NCI-H2107 treated with DMSO at 0.1 percent for 48 hours (cell line): Measurements from ENCODE around the gene NDE1.
A peak's percentile ranks its signal among the peaks of the same experiment; 100 is the strongest.
"Not testable (repeated sequence)": the region's sequence is repeated elsewhere in the genome, so short reads cannot be mapped to it uniquely, and the experiment has no call there.

Experiments used
- DNase-seq: peaks from one replicate; lab custom pipeline; 2025; ENCODE audit not compliant: unreplicated experiment; lab: John Stamatoyannopoulos, UW

The NDE1 gene, protein sequence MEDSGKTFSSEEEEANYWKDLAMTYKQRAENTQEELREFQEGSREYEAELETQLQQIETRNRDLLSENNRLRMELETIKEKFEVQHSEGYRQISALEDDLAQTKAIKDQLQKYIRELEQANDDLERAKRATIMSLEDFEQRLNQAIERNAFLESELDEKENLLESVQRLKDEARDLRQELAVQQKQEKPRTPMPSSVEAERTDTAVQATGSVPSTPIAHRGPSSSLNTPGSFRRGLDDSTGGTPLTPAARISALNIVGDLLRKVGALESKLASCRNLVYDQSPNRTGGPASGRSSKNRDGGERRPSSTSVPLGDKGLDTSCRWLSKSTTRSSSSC

DNA sequence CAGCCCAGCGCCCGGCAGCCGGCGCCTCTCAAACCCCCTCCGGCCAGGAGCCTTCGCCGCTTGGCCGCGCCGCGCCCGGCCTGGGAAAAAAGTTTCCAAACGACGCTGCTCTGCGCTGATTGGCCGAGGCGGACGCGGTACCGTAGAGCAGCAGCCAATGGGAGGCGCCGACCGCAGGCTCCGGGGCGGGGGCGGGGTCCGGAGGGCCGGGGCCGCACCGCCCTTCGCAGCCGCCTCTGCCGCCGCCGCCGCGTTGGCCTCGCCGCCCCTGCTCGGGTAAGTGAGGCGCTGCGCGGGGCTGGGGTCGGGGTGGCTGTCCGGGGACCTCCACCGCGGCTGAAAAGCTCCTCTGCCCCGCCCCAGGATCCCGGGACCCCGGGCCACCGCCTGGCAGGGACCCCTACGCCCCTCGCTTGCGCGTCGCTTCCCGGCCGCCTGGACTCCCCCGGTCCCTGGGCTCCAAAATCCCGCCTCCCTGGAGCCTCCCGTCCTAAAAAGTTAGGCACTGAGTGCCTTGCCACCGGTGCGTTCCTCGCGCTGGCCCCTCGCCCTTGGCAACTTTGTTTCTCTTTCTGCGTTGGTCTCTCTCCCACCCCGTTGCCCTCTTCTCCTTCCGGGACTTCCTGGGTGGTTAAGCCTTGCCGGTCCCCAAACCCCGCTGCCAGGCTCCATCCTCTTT lies at the start of gene NDE1:
TSS of gene NDE1 (plus strand) at position 227 of the 679 bp plus-strand sequence. CDS start 14,534 bp downstream, outside the sequence.
- peak; percentile 57 for DNase-seq

DNA sequence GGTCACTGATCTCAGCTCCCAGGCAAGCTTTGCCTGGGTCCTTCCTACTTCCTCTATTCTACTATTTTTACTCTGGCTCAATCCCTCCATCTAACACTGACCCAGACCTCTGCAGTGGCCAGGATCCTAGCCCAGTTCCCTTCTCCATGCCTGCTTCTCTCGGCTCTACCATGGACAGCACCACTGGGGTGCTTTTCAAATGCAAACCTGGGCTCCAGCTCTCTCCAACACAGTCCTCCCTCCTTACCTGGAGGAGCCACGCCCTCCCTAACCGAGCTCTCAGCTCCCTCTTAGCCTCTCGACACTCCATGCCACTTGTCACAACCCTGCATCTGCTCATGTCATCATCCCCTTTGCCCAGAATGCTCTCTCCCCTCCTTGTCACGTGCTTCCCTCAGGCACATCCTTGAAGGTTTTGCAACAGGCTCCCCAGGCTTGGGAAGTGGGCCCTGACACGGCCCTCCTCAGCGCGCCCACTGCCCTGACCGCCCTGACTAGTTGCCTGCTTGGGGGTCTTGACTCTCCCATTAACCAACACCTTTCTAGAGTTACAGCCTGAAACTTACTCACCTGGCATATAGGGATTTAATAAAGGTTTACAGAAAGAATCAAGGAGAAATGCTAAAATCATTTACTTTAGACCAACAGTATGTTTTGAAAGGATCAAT lies 48.7 kb upstream of the NDE1 start:
- no peak for DNase-seq

DNA sequence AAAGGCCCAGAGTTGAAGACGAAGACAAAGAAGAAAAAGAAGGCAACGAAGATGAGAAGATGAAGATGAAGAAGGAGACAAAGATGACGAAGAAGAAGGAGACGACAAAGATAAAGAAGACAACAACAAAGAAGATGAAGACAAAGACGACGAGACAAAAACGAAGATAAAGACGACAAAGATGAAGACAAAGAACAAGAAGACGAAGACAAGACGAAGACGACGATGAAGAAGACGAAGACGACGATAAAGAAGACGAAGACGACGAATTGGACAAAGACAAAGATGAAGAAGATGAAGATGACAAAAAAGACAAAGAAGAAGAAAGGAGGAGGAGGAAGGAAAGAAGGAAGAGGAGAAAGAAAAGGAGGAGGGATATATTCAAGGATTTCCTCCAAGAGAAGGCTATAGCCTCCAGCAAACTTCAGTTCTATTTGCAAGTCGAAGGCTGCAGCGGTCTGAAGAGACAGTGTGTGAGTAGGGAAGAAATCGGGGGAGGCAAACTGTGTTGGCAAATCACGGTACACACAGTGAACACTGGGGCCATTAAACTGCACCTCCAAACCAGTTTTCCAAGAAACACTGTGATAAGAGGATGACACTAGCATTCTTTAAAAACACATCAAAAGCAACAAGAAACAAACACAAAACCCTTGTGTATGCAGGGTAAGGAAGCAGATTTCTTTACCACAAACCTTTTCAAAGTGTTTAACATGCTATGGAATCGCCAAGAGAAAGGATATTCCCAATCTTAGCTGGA lies 47.6 kb upstream of the NDE1 start:
- no peak for DNase-seq

DNA sequence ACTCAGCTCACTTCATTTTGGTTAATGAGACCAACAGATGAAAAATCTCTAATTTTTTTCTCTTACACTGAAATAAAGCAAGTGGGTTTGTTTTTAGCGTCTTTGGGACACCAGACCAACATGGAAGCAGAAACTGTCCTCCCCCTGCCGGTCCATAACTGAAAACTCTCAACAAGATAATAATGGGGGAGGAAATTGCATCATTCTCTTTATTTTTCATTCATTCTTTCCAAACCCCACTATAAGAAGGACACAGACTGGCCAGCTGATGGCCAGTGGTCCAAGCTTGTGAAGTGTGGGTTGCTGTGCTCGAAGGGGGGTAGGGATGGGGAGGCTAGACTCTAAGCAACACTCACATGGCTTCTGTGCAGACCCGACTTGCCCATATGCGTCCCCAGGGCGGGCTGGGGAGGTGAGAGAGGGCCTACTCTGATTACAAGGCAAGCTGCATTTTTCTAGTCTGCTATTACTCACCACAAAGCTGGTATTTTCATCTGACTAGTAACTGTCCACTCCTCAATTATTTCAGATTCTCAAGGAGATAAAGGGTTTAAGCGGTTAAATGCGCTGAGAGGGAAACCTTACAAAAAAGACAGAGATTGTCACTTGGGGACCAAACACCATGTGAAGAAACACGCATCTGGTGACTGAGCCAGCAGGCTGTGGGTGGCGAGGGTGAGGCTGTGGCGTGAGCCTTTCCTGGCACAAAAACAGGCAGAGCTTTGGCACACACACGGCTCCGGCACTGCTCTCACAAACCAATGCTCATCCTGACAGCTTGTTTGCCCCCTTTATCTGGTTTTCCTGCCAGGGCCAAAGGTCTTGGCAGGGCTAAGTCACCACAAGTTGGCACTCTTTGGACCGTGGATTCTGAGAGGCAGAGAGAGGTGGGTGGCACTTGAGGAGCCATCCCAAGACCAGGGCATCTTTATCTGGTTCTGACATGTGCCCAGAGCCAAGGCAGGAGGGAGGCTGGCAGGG lies 45.3 kb upstream of the NDE1 start:
- DNase-seq = no peak

DNA sequence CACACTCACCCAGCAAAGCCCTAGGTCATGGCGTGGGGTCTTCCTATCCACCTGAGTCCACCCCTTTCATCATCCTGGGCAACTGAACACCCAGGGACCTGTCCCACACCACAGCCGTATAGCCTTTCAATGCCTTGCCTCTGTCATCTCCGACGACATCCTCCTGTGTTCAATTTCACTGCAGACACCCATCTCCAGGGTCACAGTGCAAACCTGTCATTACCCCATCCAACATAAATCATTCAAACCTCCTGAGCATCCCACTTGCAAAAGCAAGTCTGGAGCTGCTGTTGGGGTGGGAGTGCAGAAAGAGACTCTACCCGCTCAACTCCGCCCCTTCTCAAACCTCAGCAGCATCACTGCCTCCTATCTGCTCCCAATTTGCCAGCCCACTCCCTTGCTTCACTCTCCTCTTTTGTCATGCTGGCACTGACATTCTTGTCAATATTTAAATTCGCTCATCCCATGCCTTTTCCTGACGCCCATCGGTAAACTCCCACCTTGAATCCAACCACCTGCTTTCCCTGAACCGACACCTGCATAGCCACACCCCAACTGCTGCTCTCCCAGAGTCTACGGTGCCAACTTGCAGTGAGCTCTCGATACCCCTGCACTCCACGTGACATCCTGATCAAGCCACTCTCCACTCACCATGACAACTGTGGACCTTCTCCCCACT lies 44.1 kb upstream of the NDE1 start:
- DNase-seq = no peak

DNA sequence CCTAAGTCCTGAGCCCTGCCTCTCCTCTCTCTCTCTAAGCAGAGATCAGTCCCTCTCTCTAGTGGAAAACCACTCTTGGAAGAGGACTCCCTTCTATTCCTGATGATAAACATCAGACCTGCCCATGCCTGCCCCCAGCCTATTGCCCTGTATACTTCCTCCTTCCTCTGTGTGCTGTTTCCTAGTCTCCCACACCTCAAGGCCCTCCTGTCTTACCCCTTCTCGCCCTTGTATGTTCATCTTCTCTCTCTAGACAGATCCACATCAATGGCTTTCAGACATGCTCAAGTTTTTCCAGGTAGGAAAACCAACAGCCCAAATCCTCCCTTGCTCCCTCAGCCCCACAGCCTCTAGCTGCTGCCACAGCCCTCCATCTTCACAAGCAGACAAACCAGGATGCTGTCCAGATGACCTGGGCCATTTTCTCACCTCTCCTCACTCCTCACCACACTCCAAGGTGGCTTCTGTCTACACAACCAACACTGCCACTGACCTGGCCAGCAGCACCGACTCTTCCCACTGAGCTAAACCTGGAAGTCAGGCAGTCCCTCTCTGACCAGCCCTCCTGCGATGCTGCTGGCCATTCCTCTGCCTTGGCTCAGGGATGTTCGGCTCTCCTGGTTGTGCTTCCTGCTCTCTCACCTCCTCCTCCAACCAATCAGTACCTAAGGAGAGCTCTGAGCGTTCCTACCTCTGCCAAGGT lies 43.4 kb upstream of the NDE1 start:
- DNase-seq = no peak

DNA sequence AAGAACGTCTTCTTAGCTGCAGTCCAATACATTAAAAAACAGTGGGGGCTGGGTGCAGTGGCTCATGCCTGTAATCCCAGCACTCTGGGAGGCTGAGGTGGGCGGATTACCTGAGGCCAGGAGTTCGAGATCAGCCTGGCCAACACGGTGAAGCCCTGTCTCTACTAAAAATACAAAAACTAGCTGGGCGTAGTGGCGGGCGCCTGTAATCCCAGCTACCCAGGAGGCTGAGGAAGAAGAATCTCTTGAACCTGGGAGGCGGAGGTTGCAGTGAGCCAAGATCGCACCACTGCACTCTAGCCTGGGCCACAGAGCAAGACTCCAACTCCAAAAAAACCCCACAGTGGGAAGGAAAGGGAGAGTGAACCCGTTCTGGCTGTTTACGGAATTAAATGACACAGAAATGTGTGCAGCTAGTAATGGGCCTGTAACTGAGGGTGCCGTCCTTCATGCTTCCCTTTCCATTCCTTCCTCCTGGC lies 42.8 kb upstream of the NDE1 start:
- not testable (repeated sequence) for DNase-seq

DNA sequence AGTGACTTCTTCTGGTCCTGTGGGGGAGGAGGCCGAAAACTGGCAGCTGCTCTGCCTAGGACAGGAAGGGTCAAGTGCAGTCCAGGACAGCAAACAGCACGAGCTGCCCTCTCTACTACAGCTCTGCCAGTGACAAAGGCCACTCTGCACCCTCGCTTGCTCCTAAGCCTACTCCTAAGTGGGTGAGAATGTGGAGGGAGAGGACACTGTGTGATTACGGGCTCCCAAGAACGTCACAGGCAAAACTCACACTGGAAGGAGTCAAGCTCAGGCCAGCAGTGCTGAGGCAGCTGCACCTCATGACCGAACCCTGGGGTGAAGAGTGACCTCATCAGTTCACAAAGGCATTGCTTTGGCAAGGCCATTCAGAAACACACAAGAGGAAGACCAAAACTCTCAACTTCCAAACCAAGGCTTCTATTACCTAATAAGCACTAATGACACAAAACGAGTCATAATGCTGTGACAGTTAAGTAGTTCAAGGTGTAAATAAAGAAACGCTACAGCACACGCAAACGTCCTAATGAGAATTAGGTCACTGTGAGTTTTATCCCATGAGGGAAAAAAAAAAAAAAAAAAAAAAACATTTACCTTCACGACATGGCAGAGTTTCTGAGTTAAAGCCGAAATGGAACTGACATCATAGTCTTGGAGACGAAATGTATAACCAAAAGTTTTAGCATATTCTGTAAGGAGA lies 42.2 kb upstream of the NDE1 start:
- no peak for DNase-seq

DNA sequence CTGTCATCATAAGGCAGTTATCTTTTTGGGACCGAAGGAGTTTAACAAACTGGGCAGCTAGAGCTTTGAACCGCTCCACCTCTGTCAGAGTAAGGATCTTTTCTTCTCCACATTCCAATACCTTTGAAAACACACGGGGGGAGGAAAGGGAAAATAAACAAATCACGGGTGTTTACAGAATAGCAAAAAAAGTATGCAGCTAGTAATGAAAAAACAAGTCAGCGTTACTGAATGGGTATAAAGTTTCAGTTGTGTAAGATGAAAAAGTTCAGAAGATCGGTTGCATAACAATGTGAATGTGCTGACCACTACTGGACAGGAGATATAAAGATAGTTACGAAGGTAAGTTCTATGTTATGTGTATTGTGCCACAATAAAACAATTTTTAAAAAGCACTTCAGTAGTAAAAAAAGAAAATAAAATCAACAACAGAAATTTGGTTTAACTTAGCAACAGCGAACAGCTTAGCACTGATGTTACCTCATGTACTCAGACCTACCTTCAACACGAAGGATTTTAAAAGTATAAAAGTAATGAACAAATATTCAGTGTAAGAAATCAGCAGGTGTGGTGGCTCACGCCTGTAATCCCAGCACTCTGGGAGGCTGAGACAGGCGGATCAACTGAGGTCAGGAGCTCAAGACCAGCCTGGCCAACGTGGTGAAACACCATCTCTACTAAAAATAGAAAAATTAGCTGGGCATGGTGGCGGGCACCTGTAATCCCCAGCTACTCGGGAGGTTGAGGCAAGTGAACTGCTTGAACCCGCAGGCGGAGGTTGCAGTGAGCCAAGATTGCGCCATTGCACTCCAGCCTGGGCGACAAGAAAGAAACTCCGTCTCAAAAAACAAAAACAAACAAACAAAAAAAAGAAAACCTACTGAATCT lies 41.4 kb upstream of the NDE1 start:
- no peak for DNase-seq

DNA sequence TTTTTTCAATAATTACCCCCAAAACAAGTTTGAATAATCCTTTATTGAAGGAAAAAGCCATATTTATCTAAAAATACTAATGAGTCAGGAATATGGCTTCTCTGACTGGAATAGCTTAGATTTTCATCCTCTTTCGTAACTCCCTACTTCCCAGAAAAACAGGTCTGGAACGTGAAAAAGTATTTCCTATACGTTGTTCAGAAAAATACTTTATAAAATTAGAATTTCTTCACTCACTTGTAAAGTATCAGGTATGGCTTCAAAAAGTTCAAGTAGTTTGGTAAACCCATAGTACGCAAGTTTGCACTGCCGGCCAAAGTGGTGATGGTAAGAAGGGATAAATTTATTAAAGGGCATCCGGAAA lies 40.8 kb upstream of the NDE1 start:
- DNase-seq = no peak

DNA sequence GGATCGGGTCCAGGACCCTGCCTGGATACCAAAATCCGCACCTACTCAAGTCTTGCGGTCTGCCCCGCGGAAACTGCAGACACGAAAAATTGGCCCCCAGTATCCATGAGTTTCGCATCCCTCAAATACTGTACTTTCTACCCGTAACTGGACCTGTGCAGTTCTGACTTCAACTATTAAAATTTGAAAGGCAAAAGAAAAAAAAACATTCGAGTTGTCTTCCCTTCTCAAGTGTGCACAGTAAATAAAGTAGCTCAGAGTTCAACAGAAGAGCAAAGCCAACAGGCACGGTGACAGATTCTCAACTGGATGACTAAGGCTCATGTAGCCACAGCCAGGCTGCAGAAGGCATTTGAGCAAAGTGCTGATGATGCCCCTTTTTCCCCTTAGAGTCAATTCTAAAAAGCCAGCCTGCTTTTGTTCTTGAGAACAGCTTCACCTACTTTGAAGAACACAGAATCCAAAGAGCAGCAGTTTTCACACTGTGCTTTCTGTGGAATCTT lies 39.6 kb upstream of the NDE1 start:
- no peak for DNase-seq

DNA sequence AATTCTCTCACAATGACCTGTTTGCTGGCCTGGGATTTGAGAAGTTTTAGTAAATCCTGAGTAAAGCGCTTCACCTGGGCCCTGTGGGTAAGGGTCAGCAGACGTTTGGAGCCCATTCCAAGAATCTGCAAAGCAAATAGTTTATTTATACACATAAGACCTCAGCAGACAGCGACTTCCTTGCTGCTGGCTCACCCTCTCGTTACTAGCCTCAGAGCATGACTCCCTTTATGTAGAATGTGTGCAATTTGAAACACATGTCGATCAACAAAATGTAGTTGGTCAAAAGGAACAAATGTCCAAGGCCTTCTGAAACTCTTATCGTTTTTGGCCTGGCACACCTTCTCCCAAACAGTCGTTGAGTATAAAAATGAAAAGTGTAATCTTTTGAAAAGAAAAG lies 38.4 kb upstream of the NDE1 start:
- DNase-seq = no peak

DNA sequence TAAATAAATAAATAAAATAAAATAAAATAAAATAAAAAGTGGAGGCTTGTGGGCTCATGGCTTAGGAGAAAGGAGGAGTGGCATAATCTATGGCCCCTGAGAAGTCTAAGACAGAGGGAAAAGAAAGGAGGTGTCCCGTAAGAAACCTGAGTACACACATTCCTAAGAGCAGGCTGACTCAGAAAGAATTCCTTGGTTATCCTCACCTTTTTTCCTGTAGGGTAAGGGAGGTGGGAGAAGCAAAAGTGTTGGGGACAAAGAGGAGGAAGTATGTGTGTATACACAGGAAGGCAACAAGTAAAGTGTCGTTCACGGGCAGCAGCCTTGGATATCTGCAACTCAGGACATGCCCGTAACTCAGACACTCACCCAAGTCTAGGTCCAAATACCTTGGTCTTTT lies 36.4 kb upstream of the NDE1 start:
- DNase-seq = no peak

DNA sequence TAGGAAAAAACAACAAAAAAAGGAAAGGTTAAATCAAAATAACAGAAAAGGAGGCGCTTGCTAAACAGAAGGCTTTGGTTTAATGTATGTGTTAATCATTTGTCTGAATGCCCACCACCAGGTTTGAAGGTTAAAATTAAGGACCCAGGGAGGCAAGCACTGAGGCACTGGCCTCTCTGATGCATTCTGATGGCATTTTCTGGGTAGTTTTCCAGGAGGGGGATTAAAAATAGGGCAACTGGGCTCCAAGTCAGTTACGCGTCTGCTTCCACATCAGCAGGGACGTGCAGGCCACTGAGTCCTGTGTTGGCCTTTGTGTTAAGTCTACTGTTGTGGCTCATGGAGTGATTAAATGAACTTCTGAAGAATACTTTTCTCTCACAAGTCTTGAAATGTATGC lies 34.0 kb upstream of the NDE1 start:
- no peak for DNase-seq

DNA sequence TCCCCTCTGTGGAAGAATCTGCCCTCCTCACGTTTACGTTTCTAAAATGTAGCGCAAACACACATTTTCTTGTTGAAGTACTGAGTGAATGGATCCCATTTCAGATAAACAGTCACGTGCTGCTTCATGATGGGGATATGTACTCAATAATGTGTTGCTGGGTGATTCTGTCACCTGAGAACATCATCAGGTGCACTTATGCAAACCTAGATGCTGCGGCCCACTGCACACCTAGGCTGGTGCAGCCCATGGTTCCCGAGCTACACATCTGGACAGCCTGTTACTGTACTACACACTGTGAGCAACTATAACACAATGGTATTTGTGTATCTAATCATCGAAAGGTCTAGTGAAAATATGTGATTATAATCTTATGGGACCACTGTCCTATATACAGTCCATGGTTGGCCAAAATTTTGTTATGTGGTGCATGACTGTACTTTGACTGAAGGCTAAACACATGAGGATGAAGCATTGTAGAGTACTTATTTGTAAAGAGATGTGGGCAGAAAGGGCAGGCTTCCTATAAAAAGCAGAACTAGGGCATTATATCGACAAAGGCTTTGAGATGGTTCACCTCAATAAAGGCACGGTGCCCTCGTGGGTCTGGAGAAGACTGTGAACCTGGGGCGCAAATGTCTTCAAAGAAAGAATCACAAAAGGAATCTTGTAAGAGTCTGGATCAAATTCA lies 33.4 kb upstream of the NDE1 start:
- no peak for DNase-seq

DNA sequence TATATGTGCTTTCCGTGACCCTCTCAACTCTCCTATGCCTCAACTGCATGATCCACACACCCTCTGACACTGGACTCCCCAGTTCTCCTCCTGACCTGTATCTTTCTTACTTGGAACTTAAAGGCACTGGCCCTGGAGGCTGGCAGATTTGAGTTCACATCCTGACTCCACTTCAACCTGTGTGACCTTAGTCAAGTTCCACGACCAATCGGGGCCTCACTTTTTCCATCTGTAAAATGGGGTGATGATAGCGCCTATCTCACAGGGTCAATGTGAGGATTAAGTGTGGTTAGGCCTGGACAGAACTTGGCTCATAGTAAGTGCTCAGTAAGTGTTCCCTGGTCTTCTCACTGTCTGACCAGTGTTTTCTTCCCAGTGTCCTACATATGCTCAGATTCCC lies 32.1 kb upstream of the NDE1 start:
- no peak for DNase-seq

DNA sequence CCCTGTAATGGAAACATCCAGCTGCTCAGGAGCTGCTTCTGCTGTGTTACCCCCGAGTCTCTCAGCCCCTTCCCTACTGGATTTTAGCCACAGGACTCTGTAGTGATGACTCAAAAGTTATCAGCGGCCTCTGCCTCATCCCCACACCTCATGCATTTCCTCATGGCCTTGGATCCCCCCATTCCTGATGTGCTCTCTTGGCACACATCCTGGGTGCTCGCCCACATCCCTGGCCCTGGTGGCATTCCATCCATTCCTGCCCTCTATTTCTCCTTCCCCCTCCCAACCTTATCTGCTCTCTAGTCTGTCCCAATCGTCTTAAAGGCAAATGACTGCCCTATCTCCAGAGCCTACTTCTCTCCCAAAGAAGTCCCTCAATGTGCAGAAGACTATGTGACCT lies 31.7 kb upstream of the NDE1 start:
- no peak for DNase-seq
